Measurements from ENCODE around the gene HEXD. TPM values are rescaled to one million over a fixed set of nuclear protein-coding genes. Genes with fewer than 3 reads are reported as not detected.

HEXD gene
- polyA plus RNA-seq, 3 donors: 8.9 to 61.5 (median 12.7) TPM

DNA sequence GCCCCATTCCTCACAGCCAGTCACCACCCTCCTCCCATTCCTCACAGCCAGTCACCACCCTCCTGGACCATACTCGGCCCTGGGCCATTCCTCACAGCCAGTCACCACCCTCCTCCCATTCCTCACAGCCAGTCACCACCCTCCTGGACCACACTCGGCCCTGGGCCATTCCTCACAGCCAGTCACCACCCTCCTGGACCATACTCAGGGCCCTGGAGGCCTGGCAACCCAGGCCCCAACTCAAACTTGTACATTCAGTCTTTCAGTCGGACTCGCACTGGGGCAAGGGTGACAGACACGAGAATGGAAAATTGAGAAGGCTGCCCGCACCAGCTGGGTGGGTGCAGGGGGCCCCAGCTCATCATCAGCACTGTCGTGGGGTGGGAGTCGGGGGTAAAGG is 71.0 kb downstream of the HEXD start:
- H3K4me3 Mint-ChIP-seq: no peak overlapping the region
- peak overlapping the region in 3 of 7 donors; percentile 30 to 59 (median 40) for H3K27ac Mint-ChIP-seq
- peaks cover 4% of the 10 kb centered on the region for H3K4me1 Mint-ChIP-seq
- no peak for DNase-seq
- H3K36me3 Mint-ChIP-seq: peaks cover 51 to 55% of the 10 kb centered on the region in 2 donors
- H3K4me1 ChIP-seq (ENCODE audit: control insufficient read depth in 1 of 2, insufficient read depth in 2 of 2, low read length in 2 of 2): no peaks in the 10 kb centered on the region
- H3K36me3 ChIP-seq (replicated peaks in 1 of 2; ENCODE audit: control insufficient read depth in 1 of 2, insufficient read depth in 2 of 2, low read length in 2 of 2): peaks cover 38 to 55% of the 10 kb centered on the region in 2 donors
- no peak overlapping the region for H3K9ac ChIP-seq (ENCODE audit: insufficient read depth, low read length, poor library complexity, severe bottlenecking)
- no peak overlapping the region for H3K4me3 ChIP-seq (replicated peaks in 1 of 3; ENCODE audit: low read depth in 2 of 3, low read length in 3 of 3)
- no peaks in the 10 kb centered on the region for H3K9me3 ChIP-seq (replicated peaks in 1 of 2; ENCODE audit: control insufficient read depth in 1 of 2, insufficient read depth in 1 of 2, low read length in 2 of 2)
- TF ChIP-seq, protein P1, sequence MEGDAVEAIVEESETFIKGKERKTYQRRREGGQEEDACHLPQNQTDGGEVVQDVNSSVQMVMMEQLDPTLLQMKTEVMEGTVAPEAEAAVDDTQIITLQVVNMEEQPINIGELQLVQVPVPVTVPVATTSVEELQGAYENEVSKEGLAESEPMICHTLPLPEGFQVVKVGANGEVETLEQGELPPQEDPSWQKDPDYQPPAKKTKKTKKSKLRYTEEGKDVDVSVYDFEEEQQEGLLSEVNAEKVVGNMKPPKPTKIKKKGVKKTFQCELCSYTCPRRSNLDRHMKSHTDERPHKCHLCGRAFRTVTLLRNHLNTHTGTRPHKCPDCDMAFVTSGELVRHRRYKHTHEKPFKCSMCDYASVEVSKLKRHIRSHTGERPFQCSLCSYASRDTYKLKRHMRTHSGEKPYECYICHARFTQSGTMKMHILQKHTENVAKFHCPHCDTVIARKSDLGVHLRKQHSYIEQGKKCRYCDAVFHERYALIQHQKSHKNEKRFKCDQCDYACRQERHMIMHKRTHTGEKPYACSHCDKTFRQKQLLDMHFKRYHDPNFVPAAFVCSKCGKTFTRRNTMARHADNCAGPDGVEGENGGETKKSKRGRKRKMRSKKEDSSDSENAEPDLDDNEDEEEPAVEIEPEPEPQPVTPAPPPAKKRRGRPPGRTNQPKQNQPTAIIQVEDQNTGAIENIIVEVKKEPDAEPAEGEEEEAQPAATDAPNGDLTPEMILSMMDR (IDR thresholded peaks at IDR 0.05): no peak
- H3K27me3 Mint-ChIP-seq (ENCODE audit: low read depth in 3 of 3): no peaks in the 10 kb centered on the region
- H3K79me2 ChIP-seq (ENCODE audit: insufficient read depth, low read length): no peaks in the 10 kb centered on the region
- no peak overlapping the region for H3K4me2 ChIP-seq (replicated peaks; ENCODE audit: extremely low read depth, low read length, poor library complexity, severe bottlenecking)
- intact Hi-C loops (cut with micrococcal nuclease): no loop called here
- WGBS (ENCODE audit: insufficient coverage): 86% methylated on average over 7 of the region's 8 CpGs
- peak overlapping the region in 1 of 2 donors; percentile 36 for H3K27ac ChIP-seq (ENCODE audit: low read depth in 1 of 2, low read length in 2 of 2)
- no peaks in the 10 kb centered on the region for H3K9me3 Mint-ChIP-seq
- no peaks in the 10 kb centered on the region for H3K27me3 ChIP-seq (ENCODE audit: control insufficient read depth in 2 of 2, insufficient read depth in 2 of 2, low read length in 2 of 2)
- no peaks in the 10 kb centered on the region for H4K20me1 ChIP-seq (ENCODE audit: insufficient read depth, low read length)
- no peak overlapping the region for H2AFZ ChIP-seq (ENCODE audit: insufficient read depth, low read depth, low read length, poor library complexity, severe bottlenecking)

DNA sequence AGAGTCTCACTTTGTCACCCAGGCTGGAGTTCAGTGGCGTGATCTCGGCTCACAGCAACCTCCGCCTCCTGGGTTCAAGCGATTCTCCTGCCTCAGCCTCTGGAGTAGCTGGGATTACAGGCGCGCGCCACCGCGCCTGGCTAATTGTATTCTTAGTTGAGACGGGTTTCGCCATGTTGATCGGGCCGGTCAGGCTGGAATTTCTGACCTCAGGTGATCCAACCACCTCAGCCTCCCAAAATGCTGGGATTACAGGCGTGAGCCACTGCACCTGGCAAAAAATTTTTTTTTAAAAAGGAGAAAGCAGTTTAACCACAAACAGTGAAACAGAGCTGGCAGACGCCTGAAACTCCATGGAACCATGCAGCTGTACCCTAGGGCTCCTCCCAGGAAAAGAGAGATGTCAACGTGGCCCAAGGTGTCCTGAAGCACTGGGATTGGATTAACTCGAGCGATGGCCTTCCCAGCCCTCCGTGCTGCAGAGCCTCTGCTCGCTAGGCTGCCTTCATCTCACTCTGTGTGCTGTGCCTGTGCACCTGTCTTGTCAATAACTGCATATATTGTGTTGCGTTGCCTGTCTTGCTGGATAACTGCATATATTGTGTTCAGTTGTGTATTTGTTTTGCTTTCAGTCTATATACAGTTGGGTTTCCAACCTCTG is 71.8 kb downstream of the HEXD start:
- Mint-ChIP-seq H3K9me3 (no peaks in the 10 kb centered on the region), H3K4me3 (no peak overlapping the region), H3K27ac (no peak overlapping the region), H3K36me3 (peaks cover 43 to 46% of the 10 kb centered on the region in 2 donors), H3K4me1 (peaks cover 10% of the 10 kb centered on the region), H3K27me3 (ENCODE audit: low read depth in 3 of 3) (no peaks in the 10 kb centered on the region)
- Histone ChIP-seq H3K27me3 (ENCODE audit: control insufficient read depth in 2 of 2, insufficient read depth in 2 of 2, low read length in 2 of 2) (no peaks in the 10 kb centered on the region), H3K79me2 (ENCODE audit: insufficient read depth, low read length) (no peaks in the 10 kb centered on the region), H3K9ac (ENCODE audit: insufficient read depth, low read length, poor library complexity, severe bottlenecking) (no peak overlapping the region), H3K36me3 (replicated peaks in 1 of 2; ENCODE audit: control insufficient read depth in 1 of 2, insufficient read depth in 2 of 2, low read length in 2 of 2) (peaks cover 29 to 46% of the 10 kb centered on the region in 2 donors), H3K9me3 (replicated peaks in 1 of 2; ENCODE audit: control insufficient read depth in 1 of 2, insufficient read depth in 1 of 2, low read length in 2 of 2) (no peaks in the 10 kb centered on the region), H2AFZ (ENCODE audit: insufficient read depth, low read depth, low read length, poor library complexity, severe bottlenecking) (no peak overlapping the region), H3K4me1 (ENCODE audit: control insufficient read depth in 1 of 2, insufficient read depth in 2 of 2, low read length in 2 of 2) (no peaks in the 10 kb centered on the region), H3K4me2 (replicated peaks; ENCODE audit: extremely low read depth, low read length, poor library complexity, severe bottlenecking) (no peak overlapping the region), H3K27ac (ENCODE audit: low read depth in 1 of 2, low read length in 2 of 2) (no peak overlapping the region), H4K20me1 (ENCODE audit: insufficient read depth, low read length) (no peaks in the 10 kb centered on the region), H3K4me3 (replicated peaks in 1 of 3; ENCODE audit: low read depth in 2 of 3, low read length in 3 of 3) (no peak overlapping the region)
- TF ChIP-seq, protein P1 (IDR thresholded peaks at IDR 0.05): no peak
- WGBS (ENCODE audit: insufficient coverage): 86% methylated on average over 21 of the region's 21 CpGs
- DNase-seq: no peak
- intact Hi-C loops (cut with micrococcal nuclease): loop anchor here in 1 of 2 donors (10.0 kb wide), 1 partner anchor 65 kb away; no protein-coding TSS in a partner anchor
